IPS DF 4.7 (cell line): Measurements from ENCODE around the gene ZBTB45.
"Not testable (repeated sequence)": the region's sequence is repeated elsewhere in the genome, so short reads cannot be mapped to it uniquely, and the experiment has no call there.

Experiments used
- DNase-seq: peaks from one replicate; pipeline ENCODE4 v3.0.0-alpha.2; 2013; ENCODE audit warnings: low spot score; ENCODE audit errors: extremely low read depth

ZBTB45 gene

GRCh38 chr19:58475714-58476497, 43.7 kb downstream of the ZBTB45 start, which contains the start of gene ZNF446:
TSS of gene ZNF446 (plus strand) at chr19:58476352. CDS start at chr19:58477219, 867 bp downstream.
- peak; percentile 85 for DNase-seq

- no peak for DNase-seq
Measured at GRCh38 chr19:58474997-58475713, 44.5 kb downstream of the ZBTB45 start.

DNA sequence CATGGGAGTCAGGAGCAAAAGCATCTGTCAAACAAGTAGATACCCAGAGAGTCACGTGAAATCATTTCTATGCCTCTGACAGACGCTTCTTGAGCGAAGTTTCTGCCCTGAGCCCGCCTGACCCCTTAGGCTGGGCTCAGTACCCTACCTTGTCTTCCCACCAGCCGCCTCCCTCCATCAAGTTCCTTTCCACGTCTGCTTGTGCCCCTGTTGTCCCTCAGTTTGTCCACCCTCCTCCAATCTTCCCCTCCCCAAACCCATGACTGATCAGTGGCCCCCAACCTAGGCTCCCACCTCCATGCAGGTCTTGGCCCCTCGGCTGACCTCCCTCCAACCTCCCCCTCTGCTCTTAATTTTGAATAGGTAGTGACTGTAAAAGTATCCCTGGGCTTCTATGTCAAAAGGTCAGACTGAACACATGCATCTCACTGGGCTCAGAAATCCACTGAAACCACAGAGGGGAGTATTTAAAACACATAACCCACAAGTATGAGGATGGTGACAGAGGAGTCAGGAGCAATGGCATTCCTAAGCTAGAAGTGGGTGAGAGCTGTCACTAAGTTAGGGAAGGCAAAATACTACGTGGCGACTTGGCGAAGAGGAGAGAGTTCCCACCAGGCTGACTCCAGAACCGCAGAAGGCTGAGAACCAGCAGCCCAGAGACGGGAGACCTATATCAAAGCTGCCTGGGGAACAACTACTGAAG, 45.2 kb downstream of the ZBTB45 start:
- DNase-seq: no peak

- DNase-seq: no peak
Measured at GRCh38 chr19:58473775-58474174, 45.8 kb downstream of the ZBTB45 start.

GRCh38 chr19:58471736-58472135, 47.9 kb downstream of the ZBTB45 start:
- DNase-seq: no peak

GRCh38 chr19:58470837-58471543, 48.6 kb downstream of the ZBTB45 start:
- not testable (repeated sequence) for DNase-seq

DNA sequence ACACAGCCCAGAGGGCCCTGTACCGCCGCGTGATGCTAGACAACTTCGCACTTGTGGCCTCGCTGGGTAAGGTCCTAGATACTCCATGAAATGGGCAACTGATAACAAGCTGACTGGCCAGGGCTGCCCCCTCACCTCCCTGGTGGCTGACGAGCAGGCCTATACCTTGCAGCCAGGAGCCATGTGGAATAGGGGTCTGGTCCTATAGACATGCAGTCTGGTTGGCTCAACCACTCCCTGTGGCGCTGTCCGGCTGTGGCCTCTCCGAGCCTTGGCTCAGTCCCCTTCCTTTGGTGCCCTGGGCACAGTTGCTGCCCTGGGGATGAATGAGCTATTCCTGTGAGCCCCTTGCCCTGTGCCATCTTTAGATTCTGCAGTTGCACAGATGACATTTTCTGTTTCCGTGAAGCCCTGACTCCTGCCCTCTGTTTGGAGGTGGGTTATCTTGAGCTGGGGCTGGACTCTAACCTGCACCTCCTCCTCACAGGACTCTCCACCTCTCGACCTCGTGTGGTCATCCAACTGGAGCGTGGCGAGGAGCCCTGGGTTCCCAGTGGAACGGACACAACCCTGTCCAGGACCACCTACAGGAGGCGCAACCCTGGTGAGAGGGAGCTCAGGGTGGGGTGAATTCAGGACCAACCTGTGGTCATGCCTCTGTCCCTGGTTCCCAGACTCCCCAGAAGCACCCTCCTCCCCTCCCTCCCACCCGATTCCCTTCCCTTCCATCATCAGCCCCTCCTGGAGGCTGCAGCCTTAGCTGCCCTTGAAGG, 50.2 kb downstream of the ZBTB45 start:
- DNase-seq: no peak

DNA sequence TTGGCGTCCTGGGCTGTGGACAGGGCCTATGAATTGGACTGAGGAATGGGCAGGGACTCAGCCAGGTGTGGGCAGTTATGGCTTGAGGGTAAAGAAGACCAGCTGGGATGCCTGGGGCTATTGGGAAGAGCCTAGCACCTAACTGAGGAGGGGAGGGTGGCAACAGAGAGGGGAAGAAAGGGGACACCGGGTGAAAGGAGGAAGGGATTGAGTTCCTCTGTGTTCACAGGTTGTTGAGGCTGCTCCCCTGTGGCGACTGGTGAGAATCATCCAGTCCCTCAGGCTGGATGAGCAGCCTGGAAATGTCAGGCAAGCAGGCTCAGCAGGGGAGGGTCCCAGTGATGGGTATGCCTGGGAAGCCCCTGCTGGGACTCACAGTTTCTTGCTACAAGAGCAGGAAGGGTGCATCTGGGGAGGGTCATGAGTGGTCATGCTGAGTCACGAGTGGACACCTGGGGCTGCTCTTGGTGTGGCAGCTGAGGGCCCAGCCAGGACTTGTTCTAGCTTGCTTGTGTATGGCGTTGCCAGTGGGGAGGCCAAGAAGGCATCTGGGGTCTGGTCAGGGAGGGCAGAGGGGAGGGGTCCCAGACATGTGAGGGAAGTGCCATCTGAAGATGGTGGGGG, 51.3 kb downstream of the ZBTB45 start:
- no peak for DNase-seq

- peak; percentile 89 for DNase-seq
Measured at GRCh38 chr19:58466760-58467589, 52.6 kb downstream of the ZBTB45 start, which contains the start of gene ZNF324. TSS of gene ZNF324 (plus strand) at chr19:58467080. CDS start at chr19:58469186, 2,106 bp downstream.

GRCh38 chr19:58466089-58466759, 53.4 kb downstream of the ZBTB45 start:
- DNase-seq: no peak
